HG02759 (cell line): ENCODE results near the gene RAD51B.

Experiments used
- ATAC-seq: cut with Tn5 transposase; IDR thresholded peaks from one replicate; pipeline ENCODE4 v1.9.1; 2021; ENCODE audit warnings: mild to moderate bottlenecking, moderate library complexity; ENCODE audit not compliant: unreplicated experiment

RAD51B gene

GRCh38 chr14:68573722-68574121 is 754.1 kb downstream of the RAD51B start:
- no peak for ATAC-seq

DNA sequence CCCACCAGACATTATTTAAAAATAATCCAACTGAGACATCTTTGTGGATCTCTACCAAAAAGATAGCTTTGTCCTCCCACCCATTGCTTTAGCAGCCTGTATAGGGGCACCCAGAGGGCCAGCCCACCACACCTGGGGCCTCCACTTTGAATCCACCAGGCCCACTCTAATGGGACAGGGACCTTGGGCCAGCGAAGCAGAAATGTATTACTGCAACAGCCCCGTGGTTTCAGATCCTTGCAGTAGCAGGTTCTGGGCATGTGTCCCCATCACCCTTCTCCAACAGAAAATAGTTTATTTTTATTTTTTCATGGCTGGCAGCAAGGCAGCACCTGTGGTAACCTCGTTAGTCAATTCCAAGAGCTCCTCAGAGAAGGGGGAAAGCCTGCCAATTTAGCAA is 754.9 kb downstream of the RAD51B start:
- no peak for ATAC-seq

GRCh38 chr14:68574906-68575305 is 755.3 kb downstream of the RAD51B start:
- no peak for ATAC-seq

- ATAC-seq = no peak
Observed at GRCh38 chr14:68575426-68575825, 755.8 kb downstream of the RAD51B start.

DNA sequence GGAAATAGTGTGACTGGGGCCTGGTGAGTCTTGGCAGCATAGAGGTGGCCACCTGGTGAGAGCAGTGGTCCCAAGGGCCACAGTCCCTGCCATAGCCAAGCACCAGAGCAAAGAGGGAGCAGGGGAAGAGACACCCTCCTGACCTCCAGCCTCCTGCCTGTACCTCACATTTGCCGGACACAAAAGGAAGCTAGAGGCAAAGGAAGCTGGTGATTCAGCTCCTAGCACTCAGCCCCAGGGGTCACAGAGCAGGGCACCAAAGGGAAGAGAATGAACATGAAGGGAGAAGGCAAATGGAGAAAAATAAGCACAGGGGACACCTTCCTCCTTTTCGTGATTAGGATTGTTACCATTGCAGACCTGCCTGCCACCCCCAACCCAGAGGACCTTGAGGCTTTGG is 756.5 kb downstream of the RAD51B start:
- ATAC-seq = no peak

DNA sequence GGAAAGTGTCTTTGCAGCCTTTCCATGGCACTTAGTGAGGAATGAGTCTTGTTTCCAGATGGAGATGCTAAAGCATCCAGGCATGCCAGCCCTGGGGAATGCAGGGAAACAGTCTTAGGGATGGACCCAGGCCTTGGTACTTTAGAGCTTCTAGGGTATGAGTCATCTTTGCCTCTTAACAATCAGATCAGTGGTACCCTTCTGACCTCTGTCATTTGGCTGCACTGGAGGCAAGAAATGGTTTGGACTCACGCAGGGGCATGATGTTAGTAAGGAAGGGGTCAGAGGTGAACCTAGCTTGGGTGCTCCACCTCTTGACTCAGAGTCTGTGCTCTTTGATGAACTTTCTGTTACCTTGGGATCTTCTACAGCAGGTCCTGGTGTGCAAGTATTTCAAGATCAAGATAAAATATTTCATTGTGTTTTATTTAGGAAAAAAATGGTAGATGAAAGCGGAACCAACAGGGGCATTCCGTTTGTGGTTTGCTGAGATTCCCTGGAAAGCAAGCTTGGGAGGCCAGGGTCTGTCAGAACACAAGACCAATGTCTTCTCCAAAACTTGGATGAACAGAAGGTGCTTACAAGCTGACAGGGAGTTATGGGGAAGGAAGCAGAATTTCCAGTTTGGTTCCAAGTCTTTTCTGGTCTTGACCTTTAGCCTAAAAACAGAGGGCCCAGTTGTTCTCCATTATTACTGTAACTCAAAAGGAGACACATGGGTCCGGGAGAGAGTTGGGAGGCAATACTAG is 757.1 kb downstream of the RAD51B start:
- ATAC-seq = no peak

DNA sequence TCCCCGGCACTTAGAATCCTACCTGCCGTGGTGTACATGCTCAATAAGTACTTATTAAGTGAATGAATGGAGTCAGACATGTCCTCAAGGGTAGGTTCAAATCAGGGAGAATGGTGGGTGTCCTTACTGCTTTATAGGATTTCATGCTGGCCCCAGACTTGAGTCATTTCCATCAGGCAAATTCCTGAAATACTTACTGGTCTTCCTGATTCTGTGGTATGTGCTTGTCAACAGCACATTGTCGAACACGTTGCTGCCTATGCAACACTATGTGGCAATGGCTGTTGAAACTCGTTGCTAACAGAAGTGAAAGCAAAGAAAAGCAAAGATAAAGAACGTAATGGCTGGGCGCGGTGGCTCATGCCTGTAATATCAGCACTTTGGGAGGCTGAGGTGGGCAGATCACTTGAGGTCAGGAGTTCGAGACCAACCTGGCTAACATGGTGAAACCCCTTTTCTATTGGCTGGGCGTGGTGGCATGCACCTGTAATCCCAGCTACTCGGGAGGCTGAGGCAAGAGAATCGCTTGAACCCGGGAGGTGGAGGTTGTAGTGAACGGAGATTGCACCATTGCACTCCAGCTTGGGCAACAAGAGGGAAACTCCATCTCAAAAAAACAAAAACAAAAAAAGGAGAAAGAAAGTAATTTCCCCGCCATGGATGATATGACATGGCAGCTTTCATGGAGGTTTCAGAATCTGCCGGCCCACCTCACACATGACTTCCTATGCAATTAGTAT is 758.4 kb downstream of the RAD51B start:
- no peak for ATAC-seq

- ATAC-seq = no peak
Observed at GRCh38 chr14:68578597-68578996, 759.0 kb downstream of the RAD51B start.

GRCh38 chr14:68580096-68580645 is 760.6 kb downstream of the RAD51B start:
- no peak for ATAC-seq

GRCh38 chr14:68580671-68581070 is 761.1 kb downstream of the RAD51B start:
- ATAC-seq = no peak

- no peak for ATAC-seq
Observed at GRCh38 chr14:68583548-68584280, 764.1 kb downstream of the RAD51B start.

DNA sequence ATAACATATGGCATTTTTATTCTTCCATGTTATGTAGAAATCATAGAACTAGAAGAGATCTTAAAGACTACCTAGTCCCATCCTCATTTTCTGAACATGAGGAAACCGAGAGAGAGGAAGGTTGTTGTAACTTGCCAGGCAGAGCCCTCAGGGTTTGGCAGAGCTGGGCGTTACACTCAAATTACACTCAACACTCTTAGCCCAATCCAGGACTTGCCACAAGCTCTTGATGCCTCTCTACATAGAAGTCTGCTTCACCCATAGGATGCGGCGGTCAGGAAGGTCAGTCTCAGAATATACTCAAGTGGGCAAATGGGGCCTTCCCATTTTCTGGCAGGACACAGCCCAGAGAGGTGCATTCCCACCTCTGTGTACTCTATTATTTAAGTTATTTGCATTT is 765.2 kb downstream of the RAD51B start:
- no peak for ATAC-seq

- no peak for ATAC-seq
Observed at GRCh38 chr14:68585690-68586089, 766.1 kb downstream of the RAD51B start.

- no peak for ATAC-seq
Observed at GRCh38 chr14:68586896-68587751, 767.5 kb downstream of the RAD51B start.

DNA sequence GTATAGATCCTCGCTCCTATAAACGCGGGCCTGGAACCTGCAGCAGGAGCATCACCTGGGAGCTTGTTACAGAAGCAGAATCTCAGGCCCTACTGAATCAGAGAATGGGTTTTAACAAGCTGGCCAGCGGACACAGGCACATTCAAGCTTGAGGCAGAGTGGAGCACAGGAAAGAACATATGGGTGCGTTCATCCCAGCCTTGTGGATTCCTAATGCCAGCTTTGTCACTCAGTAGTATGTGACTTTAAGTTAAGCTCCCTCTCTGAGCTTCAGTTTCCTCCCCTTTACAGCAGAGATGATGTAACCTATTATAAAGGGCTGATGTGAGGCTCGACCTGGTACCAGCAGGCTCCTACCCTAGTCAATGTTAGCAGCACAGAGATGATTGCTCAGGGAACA is 768.4 kb downstream of the RAD51B start:
- no peak for ATAC-seq

GRCh38 chr14:68589447-68590200 is 770.0 kb downstream of the RAD51B start:
- no peak for ATAC-seq

DNA sequence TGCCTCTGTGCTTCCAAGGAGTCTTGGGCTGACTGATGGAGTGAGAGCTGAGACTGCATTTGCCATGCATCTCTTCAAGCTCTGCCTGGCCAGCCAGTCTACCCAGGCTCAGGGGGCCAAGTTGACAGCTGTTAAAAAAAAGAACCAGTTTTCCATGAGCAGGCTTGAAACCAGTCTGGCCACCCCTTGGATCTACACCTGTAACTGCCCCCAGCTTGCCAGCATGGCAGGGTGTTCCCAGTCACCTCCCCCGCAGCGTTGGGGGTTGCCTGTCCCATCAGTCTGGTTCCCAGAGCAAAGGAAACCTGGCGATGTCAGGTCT is 770.6 kb downstream of the RAD51B start:
- ATAC-seq = no peak

DNA sequence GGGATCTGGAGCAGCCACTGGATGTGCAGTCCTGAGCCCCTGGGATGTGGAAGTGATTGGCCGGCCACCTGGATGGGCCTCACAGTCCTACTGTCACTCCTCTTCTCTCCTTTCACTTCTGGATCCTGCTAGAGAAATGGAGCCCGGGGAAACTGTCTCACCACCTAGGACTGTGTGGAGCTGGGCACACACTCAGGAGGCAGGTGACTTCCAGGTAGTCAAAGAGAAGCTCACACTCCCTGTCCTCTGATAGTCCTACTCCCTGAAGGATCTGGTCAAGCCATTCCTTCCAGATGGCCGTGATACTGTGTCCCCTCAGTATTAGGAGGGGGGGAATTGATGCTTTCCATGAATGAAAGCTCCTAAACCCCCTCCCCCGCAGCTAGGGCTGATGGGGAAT is 772.2 kb downstream of the RAD51B start:
- ATAC-seq = no peak

GRCh38 chr14:68592948-68593556 is 773.5 kb downstream of the RAD51B start:
- no peak for ATAC-seq
